GM20000 (cell line): ENCODE results near the gene KIAA0319L.

Experiments used
- DNase-seq: peaks from one replicate; pipeline ENCODE4 v3.0.0; 2012; ENCODE audit warnings: low spot score
- TF ChIP-seq, protein P1 (sequence below): IDR thresholded peaks from 2 replicates; pipeline ENCODE4 v1.5.1; 2012; ENCODE audit warnings: mild to moderate bottlenecking, control low read depth; ENCODE audit errors: extremely low read depth, missing control alignments

The KIAA0319L gene

GRCh38 chr1:35560256-35561225 is 3.3 kb upstream of the KIAA0319L start:
- DNase-seq: no peak
- TF ChIP-seq, protein P1, sequence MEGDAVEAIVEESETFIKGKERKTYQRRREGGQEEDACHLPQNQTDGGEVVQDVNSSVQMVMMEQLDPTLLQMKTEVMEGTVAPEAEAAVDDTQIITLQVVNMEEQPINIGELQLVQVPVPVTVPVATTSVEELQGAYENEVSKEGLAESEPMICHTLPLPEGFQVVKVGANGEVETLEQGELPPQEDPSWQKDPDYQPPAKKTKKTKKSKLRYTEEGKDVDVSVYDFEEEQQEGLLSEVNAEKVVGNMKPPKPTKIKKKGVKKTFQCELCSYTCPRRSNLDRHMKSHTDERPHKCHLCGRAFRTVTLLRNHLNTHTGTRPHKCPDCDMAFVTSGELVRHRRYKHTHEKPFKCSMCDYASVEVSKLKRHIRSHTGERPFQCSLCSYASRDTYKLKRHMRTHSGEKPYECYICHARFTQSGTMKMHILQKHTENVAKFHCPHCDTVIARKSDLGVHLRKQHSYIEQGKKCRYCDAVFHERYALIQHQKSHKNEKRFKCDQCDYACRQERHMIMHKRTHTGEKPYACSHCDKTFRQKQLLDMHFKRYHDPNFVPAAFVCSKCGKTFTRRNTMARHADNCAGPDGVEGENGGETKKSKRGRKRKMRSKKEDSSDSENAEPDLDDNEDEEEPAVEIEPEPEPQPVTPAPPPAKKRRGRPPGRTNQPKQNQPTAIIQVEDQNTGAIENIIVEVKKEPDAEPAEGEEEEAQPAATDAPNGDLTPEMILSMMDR: no peak

DNA sequence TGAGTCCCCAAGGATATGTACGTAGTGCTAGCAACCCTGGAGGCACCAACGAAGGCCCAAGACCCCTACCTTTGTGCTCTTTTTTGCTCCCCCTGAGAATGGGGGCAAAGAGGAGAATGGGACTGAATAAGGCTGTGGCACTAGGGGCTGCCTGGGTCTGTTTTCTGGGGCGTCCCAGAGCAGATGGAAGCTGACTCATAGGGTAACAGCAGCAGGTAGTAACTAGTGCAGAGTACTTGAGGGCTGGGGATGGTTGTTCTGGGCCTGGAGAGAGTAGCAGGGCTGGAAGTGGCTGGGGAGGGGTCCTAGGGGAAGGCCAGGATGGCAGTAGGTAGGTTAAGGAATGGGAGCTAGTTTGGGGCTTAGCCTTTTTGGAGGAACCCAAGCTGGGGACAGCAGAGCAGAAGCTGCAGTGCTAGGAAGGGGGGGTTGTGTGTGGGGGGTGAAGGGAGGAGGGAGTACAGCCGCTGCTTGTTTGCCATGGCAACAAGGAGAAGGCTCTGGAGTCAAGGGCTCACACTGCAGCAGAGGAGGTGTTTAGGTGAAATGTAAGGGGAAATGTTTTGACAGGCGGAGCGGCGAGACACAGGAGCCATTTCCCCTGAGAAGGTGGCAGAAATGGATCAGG is 2.2 kb upstream of the KIAA0319L start:
- TF ChIP-seq, protein P1: no peak
- DNase-seq: no peak

GRCh38 chr1:35558374-35559316 is 1.4 kb upstream of the KIAA0319L start:
- DNase-seq: peak; percentile 25
- TF ChIP-seq, protein P1: no peak

DNA sequence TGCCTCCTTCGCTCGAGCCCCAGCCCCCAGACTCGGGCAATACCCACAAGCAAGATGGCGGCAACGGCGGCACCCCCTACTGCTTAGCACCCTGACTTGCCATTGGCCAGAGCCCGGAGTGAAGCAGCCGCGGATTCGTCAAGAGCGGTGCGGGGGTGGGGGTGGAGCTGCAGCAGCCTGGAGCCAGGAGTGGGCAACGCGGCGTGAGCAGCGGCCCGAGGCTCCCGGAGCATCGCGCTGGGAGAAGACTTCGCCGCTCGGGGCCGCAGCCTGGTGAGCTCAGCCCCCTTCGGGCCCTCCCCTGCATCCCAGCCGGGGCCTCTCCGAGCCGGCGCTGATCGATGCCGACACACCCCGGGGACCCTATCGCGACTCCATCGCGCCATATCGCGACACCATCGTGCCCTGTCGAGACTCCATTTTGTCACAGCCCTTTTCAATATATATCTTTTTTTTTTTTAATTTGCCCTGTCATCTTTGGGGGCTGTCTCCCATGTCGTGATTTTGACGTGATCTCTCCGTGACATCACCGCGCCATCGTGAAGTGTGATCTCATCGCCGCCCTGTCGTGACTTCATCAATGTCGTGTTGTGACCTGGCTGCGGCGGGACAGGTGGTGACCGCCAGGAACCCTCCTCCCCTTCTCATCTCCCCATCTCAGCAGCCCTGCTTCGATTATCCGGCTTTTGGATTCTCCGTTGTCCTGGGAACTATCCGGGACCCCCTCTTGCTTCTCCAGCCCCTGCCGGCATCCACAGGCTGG is 589 bp upstream of the KIAA0319L start, which contains the start of gene NCDN:
NCDN (plus strand) TSS at position 189 of the 763 bp plus-strand sequence; CDS start at position 581, 392 bp downstream.
- TF ChIP-seq, protein P1: no peak

GRCh38 chr1:35556484-35557117 is 602 bp downstream of the KIAA0319L start:
- no peak for DNase-seq
- TF ChIP-seq, protein P1: no peak

More for the DNA sequence above, 589 bp upstream of the KIAA0319L start, which contains the start of gene NCDN:
- peak; percentile 97 for DNase-seq

GRCh38 chr1:35555601-35556477 is 1.4 kb downstream of the KIAA0319L start:
- no peak for DNase-seq
- TF ChIP-seq, protein P1: no peak
